Sigmoid colon (tissue), 4 donors: ENCODE results near the gene MMP1.

Experiments
- EP300 ChIP-seq, 4 donors: sonication (generic); formaldehyde crosslinking; IDR thresholded peaks; one replicate each; pipeline ENCODE4 v1.6.1; 2017; ENCODE audit warnings: antibody characterized with exemption in 4 of 4
- POLR2AphosphoS5 ChIP-seq, 4 donors: sonication (generic); formaldehyde crosslinking; IDR thresholded peaks; one replicate each; pipeline ENCODE4 v1.6.1; 2017; ENCODE audit warnings: antibody characterized with exemption in 4 of 4
- TF ChIP-seq, protein P1 (sequence below), 4 experiments: fragments of 450-650 bp in 3 of 4; fragments of 200-600 bp in 1 of 4; IDR thresholded peaks; one replicate each; pipeline ENCODE4 v1.5.1; 2016 to 2019; ENCODE audit warnings: antibody characterized with exemption in 4 of 4, mild to moderate bottlenecking in 3 of 4, moderate library complexity in 2 of 4

DNA sequence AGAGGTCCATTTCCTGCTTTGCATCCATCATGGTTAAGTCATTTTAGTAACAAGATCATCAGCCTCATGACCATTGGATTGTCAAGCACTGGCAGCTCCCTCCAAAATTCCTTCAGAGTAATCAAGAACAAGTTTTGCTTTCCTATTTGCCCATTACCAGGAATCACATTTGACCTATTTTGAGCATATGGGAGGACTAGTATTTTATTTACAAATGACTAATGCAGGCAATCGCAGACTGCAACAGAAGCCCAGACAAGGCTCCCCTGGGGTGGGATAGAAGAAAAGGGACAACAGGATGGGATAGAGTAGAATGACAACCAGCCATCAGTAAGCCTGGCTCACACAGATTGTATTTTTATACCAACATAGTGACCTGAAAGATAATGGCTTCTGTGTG lies 26.6 kb downstream of the MMP1 start:
- TF ChIP-seq, protein P1, sequence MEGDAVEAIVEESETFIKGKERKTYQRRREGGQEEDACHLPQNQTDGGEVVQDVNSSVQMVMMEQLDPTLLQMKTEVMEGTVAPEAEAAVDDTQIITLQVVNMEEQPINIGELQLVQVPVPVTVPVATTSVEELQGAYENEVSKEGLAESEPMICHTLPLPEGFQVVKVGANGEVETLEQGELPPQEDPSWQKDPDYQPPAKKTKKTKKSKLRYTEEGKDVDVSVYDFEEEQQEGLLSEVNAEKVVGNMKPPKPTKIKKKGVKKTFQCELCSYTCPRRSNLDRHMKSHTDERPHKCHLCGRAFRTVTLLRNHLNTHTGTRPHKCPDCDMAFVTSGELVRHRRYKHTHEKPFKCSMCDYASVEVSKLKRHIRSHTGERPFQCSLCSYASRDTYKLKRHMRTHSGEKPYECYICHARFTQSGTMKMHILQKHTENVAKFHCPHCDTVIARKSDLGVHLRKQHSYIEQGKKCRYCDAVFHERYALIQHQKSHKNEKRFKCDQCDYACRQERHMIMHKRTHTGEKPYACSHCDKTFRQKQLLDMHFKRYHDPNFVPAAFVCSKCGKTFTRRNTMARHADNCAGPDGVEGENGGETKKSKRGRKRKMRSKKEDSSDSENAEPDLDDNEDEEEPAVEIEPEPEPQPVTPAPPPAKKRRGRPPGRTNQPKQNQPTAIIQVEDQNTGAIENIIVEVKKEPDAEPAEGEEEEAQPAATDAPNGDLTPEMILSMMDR (IDR thresholded peaks at IDR 0.05): no peak
- TF ChIP-seq EP300 (IDR thresholded peaks at IDR 0.05) (no peak), POLR2AphosphoS5 (IDR thresholded peaks at IDR 0.05) (no peak)
